Measurements from ENCODE around the gene PNPLA2.

PNPLA2 gene

DNA sequence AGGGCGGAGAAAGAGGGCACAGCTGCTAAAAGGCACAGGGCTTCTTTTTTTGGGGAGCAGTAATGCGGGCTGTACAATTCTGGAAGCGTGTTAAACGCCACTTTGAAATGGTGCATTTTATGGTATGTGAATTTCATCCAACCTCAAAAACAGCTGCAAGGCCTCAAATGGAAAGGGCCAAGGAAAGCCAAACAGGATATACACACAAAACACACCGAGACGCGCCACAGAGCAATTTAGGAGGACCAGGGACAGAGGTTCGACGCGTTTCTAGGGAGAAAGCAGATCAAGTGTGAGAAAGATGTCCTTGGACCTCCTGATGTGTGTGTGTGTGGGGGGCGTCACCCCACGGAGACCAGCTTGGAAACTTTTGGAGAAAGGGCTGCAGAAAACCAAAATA is 55.0 kb downstream of the PNPLA2 start:
- H3K4me3 ChIP-seq (replicated peaks in 1 of 2; ENCODE audit: low read depth in 2 of 2, low read length in 2 of 2) = no peak overlapping the region
- TF ChIP-seq, protein P1, sequence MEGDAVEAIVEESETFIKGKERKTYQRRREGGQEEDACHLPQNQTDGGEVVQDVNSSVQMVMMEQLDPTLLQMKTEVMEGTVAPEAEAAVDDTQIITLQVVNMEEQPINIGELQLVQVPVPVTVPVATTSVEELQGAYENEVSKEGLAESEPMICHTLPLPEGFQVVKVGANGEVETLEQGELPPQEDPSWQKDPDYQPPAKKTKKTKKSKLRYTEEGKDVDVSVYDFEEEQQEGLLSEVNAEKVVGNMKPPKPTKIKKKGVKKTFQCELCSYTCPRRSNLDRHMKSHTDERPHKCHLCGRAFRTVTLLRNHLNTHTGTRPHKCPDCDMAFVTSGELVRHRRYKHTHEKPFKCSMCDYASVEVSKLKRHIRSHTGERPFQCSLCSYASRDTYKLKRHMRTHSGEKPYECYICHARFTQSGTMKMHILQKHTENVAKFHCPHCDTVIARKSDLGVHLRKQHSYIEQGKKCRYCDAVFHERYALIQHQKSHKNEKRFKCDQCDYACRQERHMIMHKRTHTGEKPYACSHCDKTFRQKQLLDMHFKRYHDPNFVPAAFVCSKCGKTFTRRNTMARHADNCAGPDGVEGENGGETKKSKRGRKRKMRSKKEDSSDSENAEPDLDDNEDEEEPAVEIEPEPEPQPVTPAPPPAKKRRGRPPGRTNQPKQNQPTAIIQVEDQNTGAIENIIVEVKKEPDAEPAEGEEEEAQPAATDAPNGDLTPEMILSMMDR (IDR thresholded peaks at IDR 0.05; ENCODE audit: low read depth, low read length) = no peak
- peak in 1 of 2 donors; percentile 34 for DNase-seq (ENCODE audit: low read depth in 2 of 2)

Measured in cardiac fibroblast (primary cell).